ENCODE data around the gene PIPOX. TPM values are rescaled to one million over a fixed set of nuclear protein-coding genes. Genes with fewer than 3 reads are reported as not detected.

PIPOX gene
- total RNA-seq, 1 donor from 2014 or later = 1.5 TPM

DNA sequence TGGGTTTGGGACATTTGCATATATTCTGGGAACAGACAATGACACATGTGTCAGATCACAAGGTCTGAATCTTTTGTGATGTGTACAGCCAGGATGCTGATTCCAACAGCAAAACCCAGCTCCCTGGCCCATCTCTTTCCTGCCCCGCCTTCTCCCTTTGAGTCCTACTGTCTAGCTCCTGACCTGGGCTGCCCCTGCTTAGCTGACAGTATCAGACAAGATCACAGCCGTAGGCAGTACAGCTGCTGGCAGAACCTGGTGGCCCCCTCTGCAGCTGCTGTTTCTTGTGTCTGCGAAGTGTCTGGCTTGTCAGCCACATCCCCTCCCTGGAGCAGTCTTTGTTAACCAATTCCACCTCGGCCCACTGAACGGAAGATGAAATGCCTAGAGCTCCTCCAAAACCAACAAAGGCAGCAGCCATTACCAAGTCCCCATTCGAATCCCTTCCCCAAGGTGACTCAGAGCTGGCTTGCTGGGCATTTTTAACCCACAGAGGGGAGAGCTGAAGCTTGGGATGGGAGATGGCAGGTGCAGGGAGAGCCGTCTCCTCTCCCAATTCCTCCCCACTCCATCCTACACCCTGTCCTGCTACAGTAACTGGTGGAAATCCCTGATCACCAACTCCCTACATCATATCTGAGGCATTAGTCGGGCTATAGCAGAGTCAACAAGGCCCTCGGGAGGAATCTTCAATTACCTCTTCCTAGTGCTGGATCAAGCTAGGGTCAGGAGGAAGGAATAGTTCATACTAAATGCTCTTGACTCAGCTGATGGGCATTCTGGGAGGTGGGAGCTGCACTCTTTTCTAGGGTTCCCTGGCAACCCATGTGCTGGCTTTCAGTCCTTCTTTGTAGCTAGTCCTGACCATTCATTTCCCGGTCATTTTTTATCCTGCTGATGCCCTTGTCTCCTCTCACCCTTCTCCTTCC is 5.8 kb downstream of the PIPOX start:
- Mint-ChIP-seq H3K27me3 (ENCODE audit: low read depth) (no peaks in the 10 kb centered on the region), H3K9me3 (ENCODE audit: low read depth) (no peaks in the 10 kb centered on the region), H3K4me1 (ENCODE audit: low read depth) (peaks cover 26% of the 10 kb centered on the region), H3K4me3 (ENCODE audit: unreplicated experiment) (no peak overlapping the region), H3K36me3 (ENCODE audit: low read depth) (no peaks in the 10 kb centered on the region), H3K27ac (ENCODE audit: unreplicated experiment) (peak overlapping the region; percentile 17)
- TF ChIP-seq, protein P1, sequence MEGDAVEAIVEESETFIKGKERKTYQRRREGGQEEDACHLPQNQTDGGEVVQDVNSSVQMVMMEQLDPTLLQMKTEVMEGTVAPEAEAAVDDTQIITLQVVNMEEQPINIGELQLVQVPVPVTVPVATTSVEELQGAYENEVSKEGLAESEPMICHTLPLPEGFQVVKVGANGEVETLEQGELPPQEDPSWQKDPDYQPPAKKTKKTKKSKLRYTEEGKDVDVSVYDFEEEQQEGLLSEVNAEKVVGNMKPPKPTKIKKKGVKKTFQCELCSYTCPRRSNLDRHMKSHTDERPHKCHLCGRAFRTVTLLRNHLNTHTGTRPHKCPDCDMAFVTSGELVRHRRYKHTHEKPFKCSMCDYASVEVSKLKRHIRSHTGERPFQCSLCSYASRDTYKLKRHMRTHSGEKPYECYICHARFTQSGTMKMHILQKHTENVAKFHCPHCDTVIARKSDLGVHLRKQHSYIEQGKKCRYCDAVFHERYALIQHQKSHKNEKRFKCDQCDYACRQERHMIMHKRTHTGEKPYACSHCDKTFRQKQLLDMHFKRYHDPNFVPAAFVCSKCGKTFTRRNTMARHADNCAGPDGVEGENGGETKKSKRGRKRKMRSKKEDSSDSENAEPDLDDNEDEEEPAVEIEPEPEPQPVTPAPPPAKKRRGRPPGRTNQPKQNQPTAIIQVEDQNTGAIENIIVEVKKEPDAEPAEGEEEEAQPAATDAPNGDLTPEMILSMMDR (IDR thresholded peaks at IDR 0.05) = no peak
- DNase-seq (ENCODE audit: low spot score) = peak; percentile 22

GRCh38 chr17:29049541-29050145 is 6.7 kb downstream of the PIPOX start:
- TF ChIP-seq, protein P1 (IDR thresholded peaks at IDR 0.05) = no peak
- H3K27me3 Mint-ChIP-seq (ENCODE audit: low read depth) = peaks cover under 1% of the 10 kb centered on the region
- H3K36me3 Mint-ChIP-seq (ENCODE audit: low read depth) = no peaks in the 10 kb centered on the region
- H3K27ac Mint-ChIP-seq (ENCODE audit: unreplicated experiment) = no peak overlapping the region
- peaks cover 20% of the 10 kb centered on the region for H3K4me1 Mint-ChIP-seq (ENCODE audit: low read depth)
- no peaks in the 10 kb centered on the region for H3K9me3 Mint-ChIP-seq (ENCODE audit: low read depth)
- DNase-seq (ENCODE audit: low spot score) = no peak
- no peak overlapping the region for H3K4me3 Mint-ChIP-seq (ENCODE audit: unreplicated experiment)

- H3K27ac Mint-ChIP-seq (ENCODE audit: unreplicated experiment) = no peak overlapping the region
- no peak overlapping the region for H3K4me3 Mint-ChIP-seq (ENCODE audit: unreplicated experiment)
- DNase-seq (ENCODE audit: low spot score) = peak; percentile 26
- H3K27me3 Mint-ChIP-seq (ENCODE audit: low read depth) = peaks cover 3% of the 10 kb centered on the region
- peaks cover 20% of the 10 kb centered on the region for H3K4me1 Mint-ChIP-seq (ENCODE audit: low read depth)
- TF ChIP-seq, protein P1 (IDR thresholded peaks at IDR 0.05) = no peak
- H3K36me3 Mint-ChIP-seq (ENCODE audit: low read depth) = no peaks in the 10 kb centered on the region
- H3K9me3 Mint-ChIP-seq (ENCODE audit: low read depth) = no peaks in the 10 kb centered on the region
Measured at GRCh38 chr17:29050176-29050575, 7.2 kb downstream of the PIPOX start.

DNA sequence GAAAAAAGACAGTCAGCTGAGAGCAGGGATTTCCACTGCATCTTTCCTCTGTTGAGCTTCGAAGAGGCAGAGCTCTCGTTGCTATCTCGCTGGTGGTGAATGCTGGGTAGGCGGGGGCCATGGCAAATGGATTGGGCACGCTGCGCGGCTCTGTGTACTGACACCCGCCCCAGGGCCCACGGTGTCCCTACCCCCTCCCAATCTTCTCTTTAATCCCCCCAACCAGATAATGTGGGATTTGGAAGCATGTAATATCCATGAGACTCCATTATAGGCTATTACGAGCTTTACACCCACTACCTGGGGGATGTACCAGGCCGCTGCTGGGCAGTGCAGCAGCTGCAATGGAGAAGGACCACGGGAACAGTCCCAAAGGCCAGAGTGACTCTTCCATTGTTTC is 8.3 kb downstream of the PIPOX start:
- no peaks in the 10 kb centered on the region for H3K36me3 Mint-ChIP-seq (ENCODE audit: low read depth)
- H3K4me1 Mint-ChIP-seq (ENCODE audit: low read depth) = peaks cover 20% of the 10 kb centered on the region
- DNase-seq (ENCODE audit: low spot score) = no peak
- no peak overlapping the region for H3K4me3 Mint-ChIP-seq (ENCODE audit: unreplicated experiment)
- no peak overlapping the region for H3K27ac Mint-ChIP-seq (ENCODE audit: unreplicated experiment)
- TF ChIP-seq, protein P1 (IDR thresholded peaks at IDR 0.05) = no peak
- peaks cover 11% of the 10 kb centered on the region for H3K27me3 Mint-ChIP-seq (ENCODE audit: low read depth)
- no peaks in the 10 kb centered on the region for H3K9me3 Mint-ChIP-seq (ENCODE audit: low read depth)

- peak; percentile 30 for DNase-seq (ENCODE audit: low spot score)
- Mint-ChIP-seq H3K27me3 (ENCODE audit: low read depth) (peaks cover 13% of the 10 kb centered on the region), H3K4me1 (ENCODE audit: low read depth) (peaks cover 20% of the 10 kb centered on the region), H3K4me3 (ENCODE audit: unreplicated experiment) (no peak overlapping the region), H3K27ac (ENCODE audit: unreplicated experiment) (no peak overlapping the region), H3K9me3 (ENCODE audit: low read depth) (no peaks in the 10 kb centered on the region), H3K36me3 (ENCODE audit: low read depth) (no peaks in the 10 kb centered on the region)
- TF ChIP-seq, protein P1 (IDR thresholded peaks at IDR 0.05) = no peak
Measured at GRCh38 chr17:29051731-29052130, 8.8 kb downstream of the PIPOX start.
